CD4-positive, alpha-beta memory T cell (primary cell): ENCODE results near the gene NUMB. TPM values are rescaled to one million over a fixed set of nuclear protein-coding genes. Genes with fewer than 3 reads are reported as not detected.
"Not testable (repeated sequence)": the region's sequence is repeated elsewhere in the genome, so short reads cannot be mapped to it uniquely, and the experiment has no call there.

ENCODE experiments used
- CTCF ChIA-PET: fragments of 350-600 bp; sonication (Branson Sonifier 250); formaldehyde crosslinking; loops from one replicate; lab custom pipeline; 2021; ENCODE audit warnings: inconsistent platforms; ENCODE audit not compliant: partially characterized antibody; lab: Charles Lee
- POLR2A ChIA-PET: fragments of 350-600 bp; sonication (Branson Sonifier 250); formaldehyde crosslinking; loops from one replicate; lab custom pipeline; 2021; ENCODE audit not compliant: partially characterized antibody; lab: Charles Lee
- DNase-seq, 5 donors: peaks; one replicate each; pipeline versions ENCODE4 v3.0.0 to v3.0.0-alpha.2; 2020 to 2022; ENCODE audit warnings: mixed read lengths in 1 of 5
- H3K27ac ChIP-seq: one replicate; pipeline ENCODE4 v1.7.0; 2013; ENCODE audit warnings: low read depth, low read length
- H3K27me3 ChIP-seq: 2 replicates; pipeline ENCODE4 v1.7.0; 2013; ENCODE audit warnings: mild to moderate bottlenecking, low read length, moderate library complexity; ENCODE audit not compliant: insufficient read depth
- H3K36me3 ChIP-seq: 2 replicates; pipeline ENCODE4 v1.7.0; 2013; ENCODE audit warnings: mild to moderate bottlenecking, low read length, moderate library complexity; ENCODE audit not compliant: insufficient read depth
- H3K4me1 ChIP-seq: 2 replicates; pipeline ENCODE4 v1.7.0; 2013; ENCODE audit warnings: mild to moderate bottlenecking, low read length, moderate library complexity; ENCODE audit not compliant: insufficient read depth
- H3K4me3 ChIP-seq, 2 donors: one replicate each; pipeline ENCODE4 v1.7.0; 2013; ENCODE audit warnings: low read length in 2 of 2, mild to moderate bottlenecking in 1 of 2
- H3K9me3 ChIP-seq, 2 donors: one replicate each; pipeline ENCODE4 v1.7.0; 2013; ENCODE audit warnings: low read length in 2 of 2, control low read depth in 1 of 2; ENCODE audit not compliant: control insufficient read depth in 1 of 2
- H3K27ac Mint-ChIP-seq, 7 donors: one replicate each; pipeline ENCODE4 v1.8.0; 2020 to 2021; ENCODE audit warnings: mixed read lengths in 7 of 7, mild to moderate bottlenecking in 6 of 7, inconsistent platforms in 3 of 7, moderate library complexity in 3 of 7
- H3K27me3 Mint-ChIP-seq, 2 donors: one replicate each; pipeline ENCODE4 v1.8.0; 2020 to 2021; ENCODE audit warnings: mixed read lengths in 2 of 2
- H3K36me3 Mint-ChIP-seq, 2 donors: one replicate each; pipeline ENCODE4 v1.8.0; 2020 to 2021; ENCODE audit warnings: mixed read lengths in 2 of 2, inconsistent platforms in 1 of 2, mild to moderate bottlenecking in 1 of 2
- H3K4me1 Mint-ChIP-seq, 4 donors: one replicate each; pipeline ENCODE4 v1.8.0; 2020 to 2021; ENCODE audit warnings: mixed read lengths in 4 of 4, mild to moderate bottlenecking in 1 of 4
- H3K4me3 Mint-ChIP-seq, 8 donors: one replicate each; pipeline ENCODE4 v1.8.0; 2020 to 2021; ENCODE audit warnings: mixed read lengths in 8 of 8, mild to moderate bottlenecking in 7 of 8, moderate library complexity in 6 of 8, inconsistent platforms in 3 of 8
- H3K9me3 Mint-ChIP-seq, 8 donors: one replicate each; pipeline ENCODE4 v1.8.0; 2020 to 2021; ENCODE audit warnings: mixed read lengths in 8 of 8, mild to moderate bottlenecking in 5 of 8, inconsistent platforms in 3 of 8, moderate library complexity in 1 of 8
- intact Hi-C: fragments of 100-400 bp; cut with micrococcal nuclease; formaldehyde crosslinking; loops from one replicate; pipeline ENCODE4 v1.15.1; 2023
- polyA plus RNA-seq, 2 donors: library from polyadenylated mRNA; unstranded; fragments of 300-500 nt; fragmentation: Illumina TruSeq; gene quantifications; one replicate each; pipeline ENCODE4 v1.2.3, GENCODE V29; 2021
- total RNA-seq, 2 experiments: library from RNA; stranded (reverse); gene quantifications; one replicate each; pipeline ENCODE4 v1.2.3, GENCODE V29; 2021

NUMB gene
- total and polyA plus RNA-seq, 4 experiments from 2014 or later, result 31.1 to 47.3 (median 45.7) TPM

- Histone ChIP-seq H3K9me3 (no peaks in the 10 kb centered on the region), H3K36me3 (no peaks in the 10 kb centered on the region), H3K4me3 (peak overlapping the region in 1 of 2 donors; percentile 13), H3K4me1 (peaks cover 34% of the 10 kb centered on the region), H3K27me3 (no peaks in the 10 kb centered on the region), H3K27ac (no peak overlapping the region)
- Mint-ChIP-seq H3K9me3 (no peaks in the 10 kb centered on the region), H3K4me1 (peaks cover 23 to 49% (median 39%) of the 10 kb centered on the region in 4 donors), H3K27me3 (no peaks in the 10 kb centered on the region), H3K27ac (peak overlapping the region; percentile 69 to 94 (median 82)), H3K36me3 (peaks cover 6 to 11% of the 10 kb centered on the region in 2 donors), H3K4me3 (peak overlapping the region in 7 of 8 donors; percentile 37 to 78 (median 73))
- intact Hi-C loops, result no loop called here
- ChIA-PET POLR2A (no interaction called here), CTCF (no interaction called here)
- no peak for DNase-seq
Measured at GRCh38 chr14:73325063-73325462, 133.3 kb downstream of the NUMB start.

- H3K36me3 ChIP-seq, result no peaks in the 10 kb centered on the region
- POLR2A ChIA-PET, result no interaction called here
- H3K4me3 ChIP-seq, result peak overlapping the region in 1 of 2 donors; percentile 13
- CTCF ChIA-PET, result no interaction called here
- no peaks in the 10 kb centered on the region for H3K27me3 ChIP-seq
- intact Hi-C loops, result no loop called here
- H3K27ac ChIP-seq, result no peak overlapping the region
- no peaks in the 10 kb centered on the region for H3K9me3 ChIP-seq
- Mint-ChIP-seq H3K4me3 (peak overlapping the region in 6 of 8 donors; percentile 7 to 78 (median 55)), H3K4me1 (peaks cover 23 to 49% (median 39%) of the 10 kb centered on the region in 4 donors), H3K36me3 (peaks cover 8 to 11% of the 10 kb centered on the region in 2 donors), H3K27ac (peak overlapping the region in 6 of 7 donors; percentile 42 to 82 (median 70)), H3K9me3 (no peaks in the 10 kb centered on the region), H3K27me3 (no peaks in the 10 kb centered on the region)
- no peak for DNase-seq
- H3K4me1 ChIP-seq, result peaks cover 34% of the 10 kb centered on the region
Measured at GRCh38 chr14:73324533-73324932, 133.8 kb downstream of the NUMB start.

GRCh38 chr14:73323896-73324399 is 134.4 kb downstream of the NUMB start:
- intact Hi-C loops, result no loop called here
- Mint-ChIP-seq H3K36me3 (peaks cover 11 to 12% of the 10 kb centered on the region in 2 donors), H3K9me3 (no peaks in the 10 kb centered on the region), H3K27me3 (no peaks in the 10 kb centered on the region), H3K4me1 (peaks cover 21 to 45% (median 39%) of the 10 kb centered on the region in 4 donors), H3K27ac (peak overlapping the region in 4 of 7 donors; percentile 26 to 81 (median 58)), H3K4me3 (peak overlapping the region in 3 of 8 donors; percentile 9 to 78 (median 75))
- ChIA-PET POLR2A (no interaction called here), CTCF (interaction anchor here (1.1 kb wide), 1 partner anchor 29 kb away, joined by 4 read pairs; no protein-coding TSS in a partner anchor)
- Histone ChIP-seq H3K4me1 (peaks cover 34% of the 10 kb centered on the region), H3K4me3 (no peak overlapping the region), H3K36me3 (no peaks in the 10 kb centered on the region), H3K9me3 (no peaks in the 10 kb centered on the region), H3K27me3 (no peaks in the 10 kb centered on the region), H3K27ac (no peak overlapping the region)
- no peak for DNase-seq

GRCh38 chr14:73313151-73313550 is 145.2 kb downstream of the NUMB start:
- Histone ChIP-seq H3K4me1 (peaks cover 8% of the 10 kb centered on the region), H3K27me3 (no peaks in the 10 kb centered on the region), H3K9me3 (no peaks in the 10 kb centered on the region), H3K36me3 (no peaks in the 10 kb centered on the region), H3K27ac (no peak overlapping the region), H3K4me3 (no peak overlapping the region)
- peak overlapping the region in 3 of 7 donors; percentile 48 to 68 (median 57) for H3K27ac Mint-ChIP-seq
- no peaks in the 10 kb centered on the region for H3K27me3 Mint-ChIP-seq
- peaks cover 3 to 7% (median 6%) of the 10 kb centered on the region in 4 donors for H3K4me1 Mint-ChIP-seq
- intact Hi-C loops, result no loop called here
- peaks cover 0 to 15% of the 10 kb centered on the region in 2 donors for H3K36me3 Mint-ChIP-seq
- H3K4me3 Mint-ChIP-seq, result no peak overlapping the region
- ChIA-PET CTCF (no interaction called here), POLR2A (no interaction called here)
- no peaks in the 10 kb centered on the region for H3K9me3 Mint-ChIP-seq
- no peak for DNase-seq

GRCh38 chr14:73312687-73313086 is 145.7 kb downstream of the NUMB start:
- Mint-ChIP-seq H3K36me3 (peaks cover 0 to 18% of the 10 kb centered on the region in 2 donors), H3K27me3 (no peaks in the 10 kb centered on the region), H3K4me3 (no peak overlapping the region), H3K27ac (peak overlapping the region in 1 of 7 donors; percentile 57), H3K4me1 (peaks cover 3 to 7% (median 5%) of the 10 kb centered on the region in 4 donors), H3K9me3 (no peaks in the 10 kb centered on the region)
- H3K36me3 ChIP-seq, result no peaks in the 10 kb centered on the region
- ChIA-PET CTCF (no interaction called here), POLR2A (no interaction called here)
- no peak for DNase-seq
- H3K27me3 ChIP-seq, result no peaks in the 10 kb centered on the region
- H3K4me3 ChIP-seq, result no peak overlapping the region
- no peaks in the 10 kb centered on the region for H3K9me3 ChIP-seq
- intact Hi-C loops, result no loop called here
- H3K27ac ChIP-seq, result no peak overlapping the region
- H3K4me1 ChIP-seq, result peaks cover 8% of the 10 kb centered on the region

GRCh38 chr14:73311708-73312030 is 146.7 kb downstream of the NUMB start:
- H3K4me1 Mint-ChIP-seq, result peaks cover 5 to 8% (median 6%) of the 10 kb centered on the region in 4 donors
- Histone ChIP-seq H3K9me3 (no peaks in the 10 kb centered on the region), H3K36me3 (no peaks in the 10 kb centered on the region), H3K27ac (no peak overlapping the region), H3K4me1 (peaks cover 8% of the 10 kb centered on the region), H3K4me3 (no peak overlapping the region), H3K27me3 (no peaks in the 10 kb centered on the region)
- ChIA-PET CTCF (no interaction called here), POLR2A (no interaction called here)
- H3K9me3 Mint-ChIP-seq, result no peaks in the 10 kb centered on the region
- no peaks in the 10 kb centered on the region for H3K27me3 Mint-ChIP-seq
- peak overlapping the region in 2 of 7 donors; percentile 1 to 19 for H3K27ac Mint-ChIP-seq
- H3K4me3 Mint-ChIP-seq, result peak overlapping the region in 3 of 8 donors; percentile 5 to 26 (median 21)
- peaks cover 0 to 22% of the 10 kb centered on the region in 2 donors for H3K36me3 Mint-ChIP-seq
- DNase-seq, result no peak
- intact Hi-C loops, result no loop called here

- H3K9me3 Mint-ChIP-seq, intact Hi-C loops, H3K27me3 Mint-ChIP-seq, H3K27me3 ChIP-seq, DNase-seq, H3K27ac ChIP-seq, H3K36me3 ChIP-seq, H3K27ac Mint-ChIP-seq, CTCF ChIA-PET, H3K4me1 ChIP-seq, H3K9me3 ChIP-seq, H3K4me3 Mint-ChIP-seq, POLR2A ChIA-PET, H3K4me3 ChIP-seq: not testable (repeated sequence)
- Mint-ChIP-seq H3K36me3 (peaks cover 3 to 21% of the 10 kb centered on the region in 2 donors), H3K4me1 (peaks cover 5 to 10% (median 6%) of the 10 kb centered on the region in 4 donors)
Measured at GRCh38 chr14:73309207-73309606, 149.1 kb downstream of the NUMB start.
